Gastrocnemius medialis (tissue), 4 donors: ENCODE results near the gene TENM3. TPM values are rescaled to one million over a fixed set of nuclear protein-coding genes. Genes with fewer than 3 reads are reported as not detected.

Experiments
- ATAC-seq, 2 donors: fragments of 150-250 bp; one replicate each; pipeline ENCODE4 v1.9.1; 2016
- DNase-seq, 2 donors: peaks; one replicate each; pipeline ENCODE4 v3.0.0-alpha.2; 2019
- H3K27ac ChIP-seq, 4 donors: fragments of 200-600 bp; sonication (generic); 1 replicate in 1 of 4; 2 replicates in 3 of 4; pipeline ENCODE4 v1.5.1; 2016 to 2018; ENCODE audit warnings: mild to moderate bottlenecking in 2 of 4, moderate library complexity in 1 of 4
- H3K27me3 ChIP-seq, 3 donors: fragments of 200-600 bp; sonication (generic) in 2 of 3; 1 replicate in 1 of 3; 2 replicates in 2 of 3; pipeline versions ENCODE4 v1.5.1 to v1.6.0; 2016 to 2019; ENCODE audit warnings: mild to moderate bottlenecking in 1 of 3, moderate library complexity in 1 of 3
- H3K36me3 ChIP-seq, 2 donors: fragments of 200-600 bp; sonication (generic) in 1 of 2; one replicate each; pipeline ENCODE4 v1.5.1; 2017 to 2018
- H3K4me1 ChIP-seq, 2 donors: fragments of 200-600 bp; sonication (generic) in 1 of 2; one replicate each; pipeline ENCODE4 v1.5.1; 2016 to 2017; ENCODE audit warnings: mild to moderate bottlenecking in 2 of 2
- H3K4me3 ChIP-seq, 4 donors: fragments of 200-600 bp; sonication (generic) in 3 of 4; 1 replicate in 1 of 4; 2 replicates in 3 of 4; pipeline ENCODE4 v1.5.1; 2016 to 2019; ENCODE audit warnings: mild to moderate bottlenecking in 2 of 4
- H3K9me3 ChIP-seq, 3 donors: fragments of 200-600 bp; sonication (generic) in 2 of 3; 1 replicate in 1 of 3; 2 replicates in 2 of 3; pipeline ENCODE4 v1.5.1; 2016 to 2019
- POLR2A ChIP-seq, 2 donors: fragments of 450-650 bp; IDR thresholded peaks; one replicate each; pipeline ENCODE4 v1.6.1; 2017; ENCODE audit warnings: antibody characterized with exemption in 2 of 2, mild to moderate bottlenecking in 2 of 2, moderate library complexity in 2 of 2
- in situ Hi-C, 4 donors: fragments of 200-750 bp; cut with MboI; loops; one replicate each; pipeline versions ENCODE4 v1.15.0 to v1.8.0; 2017; ENCODE audit warnings: low sequenced_read_pairs in 4 of 4
- intact Hi-C: fragments of 100-400 bp; cut with DNase I; formaldehyde crosslinking; loops from one replicate; pipeline ENCODE4 v1.15.1; 2023; ENCODE audit warnings: low total_unique reads
- total RNA-seq, 4 donors: library from RNA; depleted of rRNA; stranded (reverse); fragments of >200 nt; gene quantifications; one replicate each; pipeline versions ENCODE4 v1.1.0 to v1.2.3, GENCODE V29; 2016
- TF ChIP-seq, protein P1 (sequence below), 5 experiments: fragments of 450-650 bp in 3 of 5; fragments of 200-600 bp in 2 of 5; sonication (generic) in 2 of 5; IDR thresholded peaks in 4 of 5; conservative IDR thresholded peaks in 1 of 5; 1 replicate in 4 of 5; 2 replicates in 1 of 5; pipeline ENCODE4 v1.5.1; 2016 to 2019; ENCODE audit warnings: antibody characterized with exemption in 5 of 5, mild to moderate bottlenecking in 3 of 5, moderate library complexity in 3 of 5

Gene TENM3
- total RNA-seq, 4 donors from 2014 or later, result 8.3 to 16.2 (median 12.3) TPM

GRCh38 chr4:182405087-182405486 lies 161.9 kb downstream of the TENM3 start:
- H3K36me3 ChIP-seq, result no peaks in the 10 kb centered on the region
- DNase-seq (no peak), ATAC-seq (no peak)
- no peak overlapping the region for H3K4me3 ChIP-seq
- TF ChIP-seq POLR2A (IDR thresholded peaks at IDR 0.05), result no peak
- TF ChIP-seq, protein P1, sequence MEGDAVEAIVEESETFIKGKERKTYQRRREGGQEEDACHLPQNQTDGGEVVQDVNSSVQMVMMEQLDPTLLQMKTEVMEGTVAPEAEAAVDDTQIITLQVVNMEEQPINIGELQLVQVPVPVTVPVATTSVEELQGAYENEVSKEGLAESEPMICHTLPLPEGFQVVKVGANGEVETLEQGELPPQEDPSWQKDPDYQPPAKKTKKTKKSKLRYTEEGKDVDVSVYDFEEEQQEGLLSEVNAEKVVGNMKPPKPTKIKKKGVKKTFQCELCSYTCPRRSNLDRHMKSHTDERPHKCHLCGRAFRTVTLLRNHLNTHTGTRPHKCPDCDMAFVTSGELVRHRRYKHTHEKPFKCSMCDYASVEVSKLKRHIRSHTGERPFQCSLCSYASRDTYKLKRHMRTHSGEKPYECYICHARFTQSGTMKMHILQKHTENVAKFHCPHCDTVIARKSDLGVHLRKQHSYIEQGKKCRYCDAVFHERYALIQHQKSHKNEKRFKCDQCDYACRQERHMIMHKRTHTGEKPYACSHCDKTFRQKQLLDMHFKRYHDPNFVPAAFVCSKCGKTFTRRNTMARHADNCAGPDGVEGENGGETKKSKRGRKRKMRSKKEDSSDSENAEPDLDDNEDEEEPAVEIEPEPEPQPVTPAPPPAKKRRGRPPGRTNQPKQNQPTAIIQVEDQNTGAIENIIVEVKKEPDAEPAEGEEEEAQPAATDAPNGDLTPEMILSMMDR (IDR thresholded peaks at IDR 0.05 in 4 of 5, conservative IDR thresholded peaks at IDR 0.05 in 1 of 5), result no peak
- no peaks in the 10 kb centered on the region for H3K27me3 ChIP-seq
- in situ Hi-C loops (no loop called here), intact Hi-C loops (no loop called here)
- no peaks in the 10 kb centered on the region for H3K4me1 ChIP-seq
- H3K9me3 ChIP-seq, result no peaks in the 10 kb centered on the region
- no peak overlapping the region for H3K27ac ChIP-seq

- in situ Hi-C loops, result no loop called here
Measured at GRCh38 chr4:182409271-182409670, 166.1 kb downstream of the TENM3 start.

GRCh38 chr4:182411391-182411790 lies 168.2 kb downstream of the TENM3 start:
- intact Hi-C loops, result no loop called here
- ATAC-seq (no peak), DNase-seq (no peak)
- H3K4me1 ChIP-seq, result no peaks in the 10 kb centered on the region
- TF ChIP-seq, protein P1 (IDR thresholded peaks at IDR 0.05 in 4 of 5, conservative IDR thresholded peaks at IDR 0.05 in 1 of 5), result no peak
- no peak for TF ChIP-seq POLR2A (IDR thresholded peaks at IDR 0.05)
- H3K4me3 ChIP-seq, result no peak overlapping the region
- no peak overlapping the region for H3K27ac ChIP-seq
- no peaks in the 10 kb centered on the region for H3K27me3 ChIP-seq
- H3K36me3 ChIP-seq, result no peaks in the 10 kb centered on the region
- H3K9me3 ChIP-seq, result peaks cover 0 to 4% (median 0%) of the 10 kb centered on the region in 3 donors
- in situ Hi-C loops, result no loop called here

More at GRCh38 chr4:182409271-182409670, 166.1 kb downstream of the TENM3 start:
- Histone ChIP-seq H3K27me3 (no peaks in the 10 kb centered on the region), H3K4me1 (no peaks in the 10 kb centered on the region), H3K27ac (no peak overlapping the region), H3K4me3 (no peak overlapping the region), H3K36me3 (no peaks in the 10 kb centered on the region), H3K9me3 (peaks cover 0 to 4% (median 0%) of the 10 kb centered on the region in 3 donors)
- DNase-seq (no peak), ATAC-seq (no peak)
- TF ChIP-seq, protein P1 (IDR thresholded peaks at IDR 0.05 in 4 of 5, conservative IDR thresholded peaks at IDR 0.05 in 1 of 5), result no peak
- no peak for TF ChIP-seq POLR2A (IDR thresholded peaks at IDR 0.05)
- intact Hi-C loops, result no loop called here

- Histone ChIP-seq H3K9me3 (peaks cover 0 to 4% (median 0%) of the 10 kb centered on the region in 3 donors), H3K27ac (no peak overlapping the region), H3K4me3 (no peak overlapping the region), H3K36me3 (no peaks in the 10 kb centered on the region), H3K27me3 (no peaks in the 10 kb centered on the region), H3K4me1 (no peaks in the 10 kb centered on the region)
- DNase-seq (no peak), ATAC-seq (no peak)
- intact Hi-C loops (no loop called here), in situ Hi-C loops (no loop called here)
- no peak for TF ChIP-seq POLR2A (IDR thresholded peaks at IDR 0.05)
- TF ChIP-seq, protein P1 (IDR thresholded peaks at IDR 0.05 in 4 of 5, conservative IDR thresholded peaks at IDR 0.05 in 1 of 5), result no peak
Measured at GRCh38 chr4:182413550-182413949, 170.3 kb downstream of the TENM3 start.

DNA sequence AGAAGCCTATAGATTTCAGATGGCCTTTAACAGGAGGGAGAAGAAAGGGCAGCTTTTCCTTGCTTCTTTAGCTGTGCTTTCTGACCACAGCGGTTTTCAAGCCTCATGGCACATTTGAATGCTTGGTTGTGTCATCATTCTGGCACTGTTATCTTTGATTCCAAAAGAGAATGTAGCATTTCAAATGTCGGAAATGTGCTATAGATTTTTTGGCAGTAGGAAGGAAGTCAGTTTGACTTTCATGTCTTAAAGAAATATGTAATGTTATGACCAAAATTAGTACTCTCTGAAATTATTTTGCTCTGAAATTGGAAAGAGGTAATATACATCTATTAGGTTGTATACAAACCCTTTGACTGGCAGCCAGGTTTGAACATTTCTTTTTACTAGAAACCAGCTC lies 171.9 kb downstream of the TENM3 start:
- H3K27ac ChIP-seq, result no peak overlapping the region
- in situ Hi-C loops (no loop called here), intact Hi-C loops (no loop called here)
- no peak overlapping the region for H3K4me3 ChIP-seq
- peaks cover 0 to 4% (median 0%) of the 10 kb centered on the region in 3 donors for H3K9me3 ChIP-seq
- DNase-seq (no peak), ATAC-seq (no peak)
- TF ChIP-seq, protein P1 (IDR thresholded peaks at IDR 0.05 in 4 of 5, conservative IDR thresholded peaks at IDR 0.05 in 1 of 5), result no peak
- TF ChIP-seq POLR2A (IDR thresholded peaks at IDR 0.05), result no peak
- no peaks in the 10 kb centered on the region for H3K27me3 ChIP-seq
- no peaks in the 10 kb centered on the region for H3K36me3 ChIP-seq
- no peaks in the 10 kb centered on the region for H3K4me1 ChIP-seq
